ENCODE data around the gene GABRA4. TPM values are rescaled to one million over a fixed set of nuclear protein-coding genes. Genes with fewer than 3 reads are reported as not detected.

Gene GABRA4
- total RNA-seq, 2 donors from 2014 or later = 0.28 TPM; not detected in 1

DNA sequence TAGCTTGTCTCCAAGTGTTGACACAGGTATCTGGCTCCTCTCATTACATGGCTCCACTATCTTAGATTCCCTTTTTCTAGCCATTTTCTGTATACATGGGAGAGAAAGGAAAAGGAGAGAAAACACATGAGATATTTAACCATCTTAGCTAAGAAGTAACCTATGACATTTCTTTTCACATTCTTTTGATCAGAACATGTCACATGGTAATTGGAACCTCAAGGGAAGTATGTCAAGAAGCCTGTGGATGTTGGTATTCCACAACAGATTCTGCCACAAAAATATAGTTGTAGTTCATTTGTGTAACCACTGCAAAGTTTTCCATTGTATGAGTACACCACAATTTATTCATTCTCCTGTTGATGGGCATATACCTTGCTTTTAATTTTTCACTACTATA is 19.3 kb upstream of the GABRA4 start:
- Histone ChIP-seq H3K36me3 (no peaks in the 10 kb centered on the region), H3K27ac (no peak overlapping the region), H3K4me1 (replicated peaks) (no peaks in the 10 kb centered on the region), H3K9me3 (no peaks in the 10 kb centered on the region), H3K4me3 (no peak overlapping the region), H3K27me3 (replicated peaks; ENCODE audit: insufficient read depth) (no peaks in the 10 kb centered on the region)
- DNase-seq (ENCODE audit: low spot score) = no peak
- intact Hi-C loops (cut with DNase I) = no loop called here
- TF ChIP-seq, protein P1, sequence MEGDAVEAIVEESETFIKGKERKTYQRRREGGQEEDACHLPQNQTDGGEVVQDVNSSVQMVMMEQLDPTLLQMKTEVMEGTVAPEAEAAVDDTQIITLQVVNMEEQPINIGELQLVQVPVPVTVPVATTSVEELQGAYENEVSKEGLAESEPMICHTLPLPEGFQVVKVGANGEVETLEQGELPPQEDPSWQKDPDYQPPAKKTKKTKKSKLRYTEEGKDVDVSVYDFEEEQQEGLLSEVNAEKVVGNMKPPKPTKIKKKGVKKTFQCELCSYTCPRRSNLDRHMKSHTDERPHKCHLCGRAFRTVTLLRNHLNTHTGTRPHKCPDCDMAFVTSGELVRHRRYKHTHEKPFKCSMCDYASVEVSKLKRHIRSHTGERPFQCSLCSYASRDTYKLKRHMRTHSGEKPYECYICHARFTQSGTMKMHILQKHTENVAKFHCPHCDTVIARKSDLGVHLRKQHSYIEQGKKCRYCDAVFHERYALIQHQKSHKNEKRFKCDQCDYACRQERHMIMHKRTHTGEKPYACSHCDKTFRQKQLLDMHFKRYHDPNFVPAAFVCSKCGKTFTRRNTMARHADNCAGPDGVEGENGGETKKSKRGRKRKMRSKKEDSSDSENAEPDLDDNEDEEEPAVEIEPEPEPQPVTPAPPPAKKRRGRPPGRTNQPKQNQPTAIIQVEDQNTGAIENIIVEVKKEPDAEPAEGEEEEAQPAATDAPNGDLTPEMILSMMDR (IDR thresholded peaks at IDR 0.05) = no peak
- TF ChIP-seq POLR2A (IDR thresholded peaks at IDR 0.05) (no peak), POLR2AphosphoS5 (IDR thresholded peaks at IDR 0.05) (no peak)

- no peaks in the 10 kb centered on the region for H3K27me3 ChIP-seq (replicated peaks; ENCODE audit: insufficient read depth)
- H3K36me3 ChIP-seq = no peaks in the 10 kb centered on the region
- WGBS = 67% methylated on average over 2 of the region's 2 CpGs
- TF ChIP-seq, protein P1 (IDR thresholded peaks at IDR 0.05) = no peak
- TF ChIP-seq POLR2AphosphoS5 (IDR thresholded peaks at IDR 0.05) = no peak
- TF ChIP-seq POLR2A (IDR thresholded peaks at IDR 0.05) = no peak
- no peaks in the 10 kb centered on the region for H3K9me3 ChIP-seq
- intact Hi-C loops (cut with DNase I) = no loop called here
- DNase-seq (ENCODE audit: low spot score) = no peak
- H3K27ac ChIP-seq = no peak overlapping the region
- H3K4me1 ChIP-seq (replicated peaks) = no peaks in the 10 kb centered on the region
- H3K4me3 ChIP-seq = no peak overlapping the region
These were observed 17.6 kb upstream of the GABRA4 start for GRCh38 chr4:47010912-47011446.

DNA sequence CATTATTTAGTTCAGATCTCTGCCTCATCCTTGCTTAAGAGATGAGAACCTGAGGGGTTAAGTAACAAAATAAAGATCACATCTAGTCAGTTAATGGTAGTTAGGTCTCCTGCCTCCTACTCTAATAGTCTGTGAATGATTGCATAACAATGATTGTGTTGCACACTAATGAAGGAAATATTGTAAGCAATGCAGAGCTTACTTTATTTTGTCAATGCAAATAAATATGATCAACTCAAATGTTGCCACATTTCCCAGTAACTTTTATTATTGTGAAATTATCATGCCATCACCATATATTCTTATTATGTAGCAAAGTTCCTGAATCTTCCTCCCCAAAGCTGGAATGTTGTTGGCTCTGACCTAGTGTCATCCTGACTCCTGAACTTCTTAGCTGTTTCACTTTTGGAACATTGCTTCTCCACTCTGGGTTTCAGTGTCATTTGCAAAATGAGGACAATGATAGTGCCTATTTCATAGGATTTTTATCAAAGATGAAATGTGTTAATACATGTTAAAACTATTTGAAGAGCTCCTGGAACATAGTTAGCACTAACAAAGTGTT is 17.0 kb upstream of the GABRA4 start:
- H3K9me3 ChIP-seq = no peaks in the 10 kb centered on the region
- H3K27me3 ChIP-seq (replicated peaks; ENCODE audit: insufficient read depth) = no peaks in the 10 kb centered on the region
- H3K36me3 ChIP-seq = no peaks in the 10 kb centered on the region
- DNase-seq (ENCODE audit: low spot score) = no peak
- H3K4me3 ChIP-seq = no peak overlapping the region
- intact Hi-C loops (cut with DNase I) = no loop called here
- no peak overlapping the region for H3K27ac ChIP-seq
- TF ChIP-seq, protein P1 (IDR thresholded peaks at IDR 0.05) = no peak
- TF ChIP-seq POLR2AphosphoS5 (IDR thresholded peaks at IDR 0.05) (no peak), POLR2A (IDR thresholded peaks at IDR 0.05) (no peak)
- H3K4me1 ChIP-seq (replicated peaks) = no peaks in the 10 kb centered on the region

DNA sequence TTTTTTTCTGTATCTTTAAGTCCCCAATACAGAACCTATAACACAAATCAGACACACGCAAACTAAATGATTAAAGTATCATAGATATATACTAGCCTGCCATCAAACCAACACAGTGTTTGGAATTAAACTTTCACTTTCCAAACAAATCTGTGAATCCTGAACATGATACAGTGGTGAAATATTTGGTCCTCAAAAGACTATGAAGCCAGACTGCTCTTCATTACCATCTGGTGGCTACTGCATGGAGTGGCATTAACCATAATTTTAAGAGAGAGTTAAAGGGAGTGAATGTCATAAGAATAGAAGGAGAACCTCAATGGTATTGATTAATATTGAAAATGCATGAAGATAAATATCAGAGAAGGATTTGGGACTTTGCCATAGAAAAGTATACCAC is 9.2 kb upstream of the GABRA4 start:
- WGBS = 80% methylated on average over 1 of the region's 1 CpG
- no peaks in the 10 kb centered on the region for H3K36me3 ChIP-seq
- no peaks in the 10 kb centered on the region for H3K9me3 ChIP-seq
- intact Hi-C loops (cut with DNase I) = no loop called here
- H3K27ac ChIP-seq = no peak overlapping the region
- H3K4me3 ChIP-seq = no peak overlapping the region
- no peaks in the 10 kb centered on the region for H3K27me3 ChIP-seq (replicated peaks; ENCODE audit: insufficient read depth)
- no peak for TF ChIP-seq POLR2AphosphoS5 (IDR thresholded peaks at IDR 0.05)
- H3K4me1 ChIP-seq (replicated peaks) = no peaks in the 10 kb centered on the region
- DNase-seq (ENCODE audit: low spot score) = no peak

DNA sequence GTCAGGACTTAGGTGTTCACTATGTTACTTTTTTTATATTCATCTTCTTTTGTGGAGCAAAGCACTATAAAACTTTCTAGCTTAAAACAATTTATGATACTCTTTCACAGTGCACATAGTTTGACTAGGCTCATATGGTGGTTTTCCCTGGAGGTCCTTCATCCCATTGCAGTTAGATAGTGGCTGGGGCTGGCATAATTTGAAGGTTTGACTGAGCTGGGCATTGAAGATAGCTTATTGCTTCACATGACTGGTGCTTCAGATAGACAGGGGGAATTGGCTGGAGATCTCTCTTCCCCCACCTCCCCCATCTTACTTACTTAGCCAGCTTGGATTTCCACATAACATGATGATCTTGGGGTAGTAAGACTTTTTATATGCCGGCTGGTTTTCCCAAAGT is 7.0 kb upstream of the GABRA4 start:
- H3K4me1 ChIP-seq (replicated peaks) = no peaks in the 10 kb centered on the region
- 94% methylated on average over 1 of the region's 1 CpG for WGBS

More for the DNA sequence above, 7.0 kb upstream of the GABRA4 start:
- Histone ChIP-seq H3K9me3 (no peaks in the 10 kb centered on the region), H3K27ac (no peak overlapping the region), H3K4me3 (no peak overlapping the region), H3K36me3 (no peaks in the 10 kb centered on the region), H3K27me3 (replicated peaks; ENCODE audit: insufficient read depth) (no peaks in the 10 kb centered on the region)
- intact Hi-C loops (cut with DNase I) = no loop called here
- TF ChIP-seq, protein P1 (IDR thresholded peaks at IDR 0.05) = no peak
- TF ChIP-seq POLR2AphosphoS5 (IDR thresholded peaks at IDR 0.05) (no peak), POLR2A (IDR thresholded peaks at IDR 0.05) (no peak)
- DNase-seq (ENCODE audit: low spot score) = no peak
